NT2/D1 (cell line): ENCODE measurements around the gene USB1.
A peak's percentile ranks its signal among the peaks of the same experiment; 100 is the strongest.
"Not testable (repeated sequence)": the region's sequence is repeated elsewhere in the genome, so short reads cannot be mapped to it uniquely, and the experiment has no call there.

Experiments
- DNase-seq: peaks from one replicate; pipeline ENCODE4 v3.0.0-alpha.2; 2011; ENCODE audit warnings: low read depth, low spot score
- H3K27me3 ChIP-seq: 2 replicates; pipeline ENCODE4 v1.6.0; 2011; ENCODE audit warnings: mild to moderate bottlenecking; ENCODE audit not compliant: insufficient read length, insufficient read depth
- H3K36me3 ChIP-seq: 2 replicates; pipeline ENCODE4 v1.6.1; 2011; ENCODE audit warnings: mild to moderate bottlenecking, low read length, mixed read lengths; ENCODE audit not compliant: insufficient read depth, insufficient read length
- H3K4me1 ChIP-seq: 2 replicates; pipeline ENCODE4 v1.5.1; 2011; ENCODE audit not compliant: insufficient read depth, insufficient read length
- H3K4me3 ChIP-seq: 2 replicates; pipeline ENCODE4 v1.5.1; 2011; ENCODE audit warnings: low read depth; ENCODE audit not compliant: insufficient read length
- H3K9ac ChIP-seq: 2 replicates; pipeline ENCODE4 v1.6.0; 2011; ENCODE audit warnings: low read depth; ENCODE audit not compliant: insufficient read length
- H3K9me3 ChIP-seq: 2 replicates; pipeline ENCODE4 v1.5.1; 2011; ENCODE audit warnings: mild to moderate bottlenecking, low read length; ENCODE audit not compliant: insufficient read depth
- SUZ12 ChIP-seq: IDR thresholded peaks from 2 replicates; pipeline ENCODE4 v1.6.1; 2011; ENCODE audit not compliant: insufficient read length, insufficient read depth; ENCODE audit errors: extremely low read depth
- YY1 ChIP-seq: IDR thresholded peaks from 2 replicates; pipeline ENCODE4 v1.6.1; 2011; ENCODE audit not compliant: insufficient read length, insufficient read depth
- ZNF274 ChIP-seq: IDR thresholded peaks from 2 replicates; pipeline ENCODE4 v1.6.1; 2011; ENCODE audit warnings: mild to moderate bottlenecking, low read depth, low read length

Gene USB1

DNA sequence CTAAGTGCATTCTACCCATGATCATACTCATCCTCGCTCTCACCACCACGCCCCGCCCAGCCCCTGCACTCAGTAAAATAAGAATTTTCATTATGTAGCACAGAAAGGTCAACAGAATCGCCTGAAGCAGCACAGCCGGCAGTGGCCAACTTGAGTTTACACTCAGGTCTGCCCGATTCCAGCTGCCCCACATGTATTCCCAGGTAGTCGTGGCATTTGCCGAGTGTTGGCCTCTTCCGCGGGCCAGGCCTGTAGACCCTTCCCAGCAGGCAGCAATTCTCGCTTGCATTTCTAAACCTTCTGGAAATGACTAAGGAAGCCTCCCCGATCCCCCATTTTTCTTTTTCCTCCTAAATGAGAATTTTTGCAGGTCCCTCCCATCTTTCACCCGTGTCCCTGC lies 30.9 kb upstream of the USB1 start:
- no peak for DNase-seq
- Histone ChIP-seq H3K4me1 (peaks cover 2% of the 10 kb centered on the region), H3K9ac (no peak overlapping the region), H3K36me3 (no peaks in the 10 kb centered on the region), H3K9me3 (no peaks in the 10 kb centered on the region), H3K27me3 (no peaks in the 10 kb centered on the region), H3K4me3 (no peak overlapping the region)
- TF ChIP-seq YY1 = no peak
- TF ChIP-seq SUZ12 = no peak
- no peak for TF ChIP-seq ZNF274

- H3K4me1 ChIP-seq = peaks cover 6% of the 10 kb centered on the region
- no peaks in the 10 kb centered on the region for H3K27me3 ChIP-seq
- H3K9me3 ChIP-seq = no peaks in the 10 kb centered on the region
- TF ChIP-seq SUZ12 (no peak), ZNF274 (no peak), YY1 (no peak)
- H3K9ac ChIP-seq = no peak within 1 kb of the TSS
- no peak for DNase-seq
- H3K36me3 ChIP-seq = no peaks in the 10 kb centered on the region
- H3K4me3 ChIP-seq = no peak within 1 kb of the TSS
Measured at GRCh38 chr16:57970970-57971369, 30.2 kb upstream of the USB1 start, which contains the start of gene CNGB1. Gene CNGB1 (minus strand): TSS chr16:57971128. CDS start chr16:57967286, 3,842 bp downstream.

GRCh38 chr16:57971848-57972247 lies 29.4 kb upstream of the USB1 start:
- H3K4me3 ChIP-seq = no peak overlapping the region
- TF ChIP-seq YY1 (no peak), SUZ12 (no peak), ZNF274 (no peak)
- no peaks in the 10 kb centered on the region for H3K27me3 ChIP-seq
- H3K4me1 ChIP-seq = peaks cover 9% of the 10 kb centered on the region
- H3K9ac ChIP-seq = no peak overlapping the region
- H3K9me3 ChIP-seq = no peaks in the 10 kb centered on the region
- no peaks in the 10 kb centered on the region for H3K36me3 ChIP-seq
- DNase-seq = no peak

DNA sequence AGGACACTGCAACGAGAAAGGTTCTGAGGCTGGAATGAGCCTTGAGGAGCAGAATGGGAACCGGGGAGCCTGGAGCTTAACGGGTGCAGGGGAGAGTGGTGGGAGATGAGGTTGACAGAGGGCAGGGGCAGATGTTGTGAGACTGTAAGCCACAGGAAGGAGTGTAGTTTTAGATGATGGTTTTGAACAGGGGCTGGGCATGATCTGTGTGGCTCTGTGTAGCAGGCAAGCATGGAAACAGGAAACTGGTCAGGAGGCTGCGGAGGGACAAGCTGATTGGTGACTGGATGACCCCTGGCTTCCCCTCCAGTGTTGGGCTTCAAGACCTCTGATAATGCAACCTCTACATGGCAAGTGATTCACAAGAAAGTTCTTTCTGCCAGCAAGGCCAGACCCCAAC lies 28.9 kb upstream of the USB1 start:
- H3K9ac ChIP-seq = no peak overlapping the region
- H3K4me3 ChIP-seq = no peak overlapping the region
- TF ChIP-seq YY1 = no peak
- no peak for TF ChIP-seq SUZ12
- no peak for TF ChIP-seq ZNF274

GRCh38 chr16:57976331-57976796 lies 24.8 kb upstream of the USB1 start:
- Histone ChIP-seq H3K36me3 (no peaks in the 10 kb centered on the region), H3K4me3 (no peak overlapping the region), H3K9me3 (no peaks in the 10 kb centered on the region), H3K4me1 (peaks cover 14% of the 10 kb centered on the region), H3K27me3 (no peaks in the 10 kb centered on the region), H3K9ac (peak overlapping the region; percentile 11)
- no peak for DNase-seq
- TF ChIP-seq SUZ12 (no peak), YY1 (no peak), ZNF274 (no peak)

More for the DNA sequence above, 28.9 kb upstream of the USB1 start:
- Histone ChIP-seq H3K4me1 (peaks cover 9% of the 10 kb centered on the region), H3K27me3 (no peaks in the 10 kb centered on the region), H3K36me3 (no peaks in the 10 kb centered on the region), H3K9me3 (no peaks in the 10 kb centered on the region)
- DNase-seq = no peak

DNA sequence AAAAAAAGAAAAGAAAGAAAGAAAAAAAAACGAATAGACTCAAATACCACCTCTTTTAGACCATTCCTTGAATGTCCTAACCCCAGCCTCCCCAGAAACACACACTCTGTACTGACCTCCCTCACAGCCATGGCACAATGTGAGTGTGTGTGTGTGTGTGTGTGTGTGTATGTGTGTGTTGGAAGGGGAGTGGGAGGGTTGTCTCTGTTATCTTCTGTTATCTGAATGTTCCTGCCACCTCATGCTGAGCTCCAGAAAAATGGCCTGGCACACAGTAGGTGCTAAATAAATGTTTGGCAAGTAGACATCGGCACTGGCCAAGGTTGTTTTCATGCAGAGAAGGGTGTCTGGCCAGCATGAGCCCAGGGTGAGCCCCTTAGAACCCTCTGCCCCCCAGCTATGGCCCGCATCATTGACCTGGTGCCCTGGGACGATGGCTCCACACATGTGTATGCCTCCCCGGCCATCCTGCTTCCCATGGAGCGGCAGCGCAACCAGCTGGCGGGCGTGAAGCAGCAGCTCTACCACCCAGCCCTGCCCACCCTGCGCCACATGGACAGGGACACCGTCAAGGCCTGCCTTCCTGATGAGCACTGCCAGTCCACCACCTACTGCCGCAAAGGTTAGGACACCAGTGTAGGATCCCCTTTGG lies 23.7 kb upstream of the USB1 start:
- Histone ChIP-seq H3K4me3 (no peak overlapping the region), H3K27me3 (no peaks in the 10 kb centered on the region), H3K9me3 (no peaks in the 10 kb centered on the region), H3K9ac (no peak overlapping the region), H3K36me3 (no peaks in the 10 kb centered on the region), H3K4me1 (peaks cover 13% of the 10 kb centered on the region)
- no peak for DNase-seq
- TF ChIP-seq SUZ12 = no peak
- TF ChIP-seq ZNF274 = no peak
- TF ChIP-seq YY1 = no peak

- H3K9ac ChIP-seq, H3K4me3 ChIP-seq, DNase-seq, H3K27me3 ChIP-seq, H3K36me3 ChIP-seq, H3K9me3 ChIP-seq: not testable (repeated sequence)
- H3K4me1 ChIP-seq = peaks cover 12% of the 10 kb centered on the region
Measured at GRCh38 chr16:57978070-57978465, 23.1 kb upstream of the USB1 start.

- DNase-seq = no peak
- H3K9me3 ChIP-seq = no peaks in the 10 kb centered on the region
- TF ChIP-seq SUZ12 = no peak
- no peak for TF ChIP-seq YY1
- TF ChIP-seq ZNF274 = no peak
- no peak overlapping the region for H3K4me3 ChIP-seq
- H3K9ac ChIP-seq = no peak overlapping the region
- H3K27me3 ChIP-seq = peaks cover 6% of the 10 kb centered on the region
- H3K36me3 ChIP-seq = no peaks in the 10 kb centered on the region
- H3K4me1 ChIP-seq = peaks cover 13% of the 10 kb centered on the region
Measured at GRCh38 chr16:57979006-57979585, 22.1 kb upstream of the USB1 start.
